Limb (tissue), 2 donors: Measurements from ENCODE around the gene OSBPL8.

Experiments used
- DNase-seq, 2 donors: peaks; one replicate each; pipeline ENCODE4 v3.0.0-alpha.2; 2016; ENCODE audit errors: extremely low spot score in 2 of 2

The OSBPL8 gene

DNA sequence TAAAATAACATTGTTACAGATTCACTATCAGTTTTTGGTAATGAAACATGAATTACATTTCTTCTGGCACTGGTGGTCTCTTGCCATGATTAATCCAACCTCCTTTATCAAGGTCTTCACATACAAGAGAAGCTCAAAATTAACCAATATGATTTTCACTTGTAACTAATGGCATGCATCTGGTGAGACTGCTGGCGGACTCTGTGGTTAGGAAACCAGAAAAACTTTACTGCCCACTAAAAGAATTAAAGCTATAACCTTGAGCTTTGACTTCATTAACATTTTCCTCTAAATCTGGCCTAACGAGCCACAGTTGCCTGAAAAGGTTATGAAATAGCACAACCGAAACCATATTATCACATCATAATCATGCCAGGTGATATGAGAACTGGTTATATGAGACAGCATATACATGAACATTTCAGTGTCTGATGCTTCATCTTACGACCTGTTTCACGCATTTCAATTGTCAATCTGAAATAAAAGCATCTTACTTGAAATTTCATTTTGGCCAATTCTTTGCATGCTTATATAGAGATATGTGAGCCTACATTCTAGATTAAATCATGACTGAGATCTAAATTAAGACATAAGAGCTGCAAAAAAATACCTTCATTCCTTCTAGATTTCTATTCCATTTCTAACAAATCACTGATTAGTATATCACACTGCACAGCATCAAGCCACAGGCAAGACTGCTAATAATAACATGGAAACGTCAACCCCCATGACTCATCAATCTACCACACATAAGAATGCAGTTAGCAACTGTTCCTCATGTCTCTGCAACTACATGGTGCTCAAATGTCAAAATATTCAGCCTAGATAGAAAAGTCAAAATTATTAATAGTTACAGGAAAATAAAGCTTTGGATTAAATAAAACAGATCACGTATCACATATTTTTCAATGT is 89.3 kb downstream of the OSBPL8 start:
- DNase-seq = peak in 1 of 2 donors; percentile 25

- DNase-seq = no peak
Observed at GRCh38 chr12:76464631-76465166, 94.9 kb downstream of the OSBPL8 start.

DNA sequence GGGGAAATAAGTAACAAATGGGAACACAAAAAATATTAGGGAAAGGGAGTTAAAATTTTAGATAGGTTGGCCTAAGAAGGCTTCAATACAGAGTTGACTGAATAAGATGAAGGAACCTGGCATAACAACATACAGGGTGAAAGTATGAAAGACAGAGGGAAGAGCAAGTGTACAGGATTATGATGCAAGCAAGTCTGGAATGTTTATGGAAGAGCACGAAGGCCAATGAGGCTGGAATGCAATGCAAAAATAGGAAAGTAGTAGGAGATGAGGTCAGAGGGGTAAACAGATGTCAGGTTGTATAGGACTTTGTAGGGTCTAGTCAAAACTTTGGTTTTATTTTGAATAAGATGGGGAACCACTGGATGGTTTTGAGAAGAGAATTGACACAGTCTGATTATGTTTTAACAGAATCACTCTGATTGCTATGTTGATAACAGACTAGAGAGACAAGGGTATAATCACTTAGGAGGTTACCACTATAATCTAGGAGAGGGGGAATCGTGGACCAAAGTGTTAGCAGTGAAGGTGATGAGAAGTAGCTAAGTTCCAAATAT is 96.8 kb downstream of the OSBPL8 start:
- no peak for DNase-seq

DNA sequence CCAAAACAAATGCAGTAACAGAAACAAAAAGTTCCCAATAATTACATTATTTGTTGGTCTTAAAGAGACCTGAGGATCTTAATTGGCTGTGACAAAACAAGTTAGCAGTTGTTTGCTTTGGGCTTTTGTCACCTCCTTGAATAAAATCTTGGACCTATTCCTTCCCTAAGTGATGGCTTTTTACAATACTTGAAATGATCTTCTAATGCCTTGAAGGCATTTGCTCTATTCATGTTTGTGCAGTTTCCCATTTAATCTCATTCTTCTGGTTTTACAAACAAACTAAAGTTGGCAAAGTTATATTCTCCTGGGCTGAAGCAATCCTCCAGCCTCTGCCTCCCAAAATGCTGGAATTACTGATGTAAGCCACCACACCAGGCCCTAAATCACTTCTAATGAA is 98.8 kb downstream of the OSBPL8 start:
- DNase-seq = no peak

DNA sequence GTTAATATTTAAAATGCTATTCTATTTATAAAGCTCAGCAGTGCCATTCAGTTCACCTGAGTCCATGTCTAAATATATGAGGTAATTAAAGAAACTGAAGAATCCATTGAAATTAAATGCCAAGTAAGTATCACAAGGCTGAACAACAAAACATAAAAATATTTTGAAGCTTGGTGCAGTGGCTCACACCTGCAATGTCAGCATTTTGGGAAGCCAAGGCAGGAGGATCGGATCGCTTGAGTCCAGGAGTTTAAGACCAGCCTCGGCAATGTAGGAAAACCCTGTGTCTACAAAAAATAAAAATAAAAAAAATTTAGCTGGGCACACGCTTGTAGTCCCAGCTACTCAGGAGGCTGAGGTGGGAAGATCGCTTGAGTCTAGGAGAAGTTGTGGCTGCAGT is 101.8 kb downstream of the OSBPL8 start:
- no peak for DNase-seq

GRCh38 chr12:76457010-76457409 is 102.6 kb downstream of the OSBPL8 start:
- DNase-seq = no peak

GRCh38 chr12:76455582-76456345 is 103.8 kb downstream of the OSBPL8 start:
- DNase-seq = peak in 1 of 2 donors; percentile 40

- DNase-seq = no peak
Observed at GRCh38 chr12:76451528-76451927, 108.0 kb downstream of the OSBPL8 start.

DNA sequence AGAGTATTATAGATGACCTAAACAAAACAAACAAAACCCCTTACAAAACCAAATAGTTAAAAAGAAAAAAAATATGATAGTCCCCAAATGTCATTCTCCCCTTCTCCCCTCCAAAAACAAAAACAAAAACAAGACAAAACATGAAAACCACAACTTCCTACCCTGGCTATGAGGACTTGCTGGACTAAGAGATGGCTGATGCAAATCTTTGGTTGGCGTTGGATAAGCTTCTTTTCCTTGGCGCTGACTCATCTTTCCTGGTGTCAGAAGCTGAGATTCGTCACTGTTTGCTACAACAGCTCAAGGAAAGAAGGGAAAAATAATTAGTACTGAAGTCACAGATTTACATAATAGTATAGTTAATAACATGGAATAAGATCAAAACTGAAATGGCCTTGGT is 108.9 kb downstream of the OSBPL8 start:
- DNase-seq = no peak

DNA sequence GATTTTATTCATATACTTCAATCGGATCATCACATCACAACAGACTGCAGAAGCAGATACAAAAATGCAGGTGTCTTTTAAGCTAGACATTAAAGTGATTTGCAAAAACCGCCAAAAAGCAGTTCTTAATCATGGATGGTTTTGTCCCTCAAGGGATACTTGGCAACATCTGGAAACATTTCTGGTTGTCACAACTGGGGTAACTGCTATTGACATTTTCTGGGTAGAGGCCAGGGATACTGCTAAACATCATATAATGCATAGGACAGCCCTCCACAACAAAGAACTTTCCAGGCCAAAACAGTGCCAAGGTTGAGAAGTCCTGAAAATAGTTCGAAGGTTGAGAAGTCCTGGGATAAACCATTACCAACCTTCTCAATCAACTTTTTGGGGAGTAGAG is 109.6 kb downstream of the OSBPL8 start:
- no peak for DNase-seq

DNA sequence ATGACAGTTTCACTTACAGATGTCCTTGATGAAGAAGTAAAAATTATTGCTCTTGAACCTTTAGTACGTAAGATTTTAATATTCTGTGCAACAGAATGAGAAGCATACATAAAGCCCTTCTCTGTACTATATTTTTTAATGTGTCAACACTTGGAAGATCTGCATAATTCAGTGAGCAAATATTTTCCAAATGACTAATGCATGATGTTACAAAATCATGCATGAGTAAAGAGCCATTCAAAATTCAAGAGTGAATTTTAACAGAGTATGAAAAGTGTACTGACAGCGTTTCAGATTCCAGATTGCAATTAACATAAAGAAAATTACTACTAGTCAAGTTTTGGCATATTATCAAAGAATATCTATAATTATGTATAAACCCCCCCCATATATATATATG is 110.0 kb downstream of the OSBPL8 start:
- no peak for DNase-seq

- DNase-seq = no peak
Observed at GRCh38 chr12:76449016-76449415, 110.6 kb downstream of the OSBPL8 start.

- no peak for DNase-seq
Observed at GRCh38 chr12:76446090-76446489, 113.5 kb downstream of the OSBPL8 start.

DNA sequence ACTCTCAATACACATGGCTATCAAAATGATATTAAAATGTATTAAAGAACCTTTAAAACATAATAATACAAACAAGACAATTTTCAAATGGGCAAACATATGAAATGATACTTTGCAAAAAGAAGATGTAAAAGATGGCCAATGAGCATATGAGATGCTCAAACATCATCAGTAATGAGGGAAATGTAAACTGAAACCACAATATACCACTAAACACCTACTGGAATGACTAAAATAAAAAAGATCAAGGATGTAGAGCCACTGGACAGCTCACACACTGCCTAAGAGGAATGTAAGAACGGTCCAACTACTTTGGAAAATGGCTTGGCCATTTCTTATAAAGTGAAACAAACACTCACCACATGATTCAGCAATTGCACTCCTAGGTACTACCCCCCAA is 114.1 kb downstream of the OSBPL8 start:
- DNase-seq = no peak

GRCh38 chr12:76444408-76444984 is 115.1 kb downstream of the OSBPL8 start:
- DNase-seq = no peak

GRCh38 chr12:76441016-76441415 is 118.6 kb downstream of the OSBPL8 start:
- no peak for DNase-seq

DNA sequence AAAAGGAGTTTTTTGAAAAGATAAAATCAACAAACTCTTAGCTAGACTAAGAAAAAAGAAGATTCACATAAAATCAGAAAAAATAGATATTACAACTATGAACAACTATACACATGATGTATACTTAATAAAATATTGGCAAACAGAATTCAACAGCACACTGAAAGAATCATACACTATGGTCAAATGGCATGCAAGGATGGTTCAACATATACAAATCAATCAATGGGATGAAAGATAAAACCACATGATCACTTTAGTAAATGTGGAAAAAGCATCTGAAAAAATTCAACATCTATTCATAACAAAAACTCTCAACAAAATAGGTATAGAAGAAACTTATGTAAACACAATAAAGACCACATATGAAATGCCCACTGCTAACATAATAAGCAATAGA is 126.8 kb downstream of the OSBPL8 start:
- no peak for DNase-seq

DNA sequence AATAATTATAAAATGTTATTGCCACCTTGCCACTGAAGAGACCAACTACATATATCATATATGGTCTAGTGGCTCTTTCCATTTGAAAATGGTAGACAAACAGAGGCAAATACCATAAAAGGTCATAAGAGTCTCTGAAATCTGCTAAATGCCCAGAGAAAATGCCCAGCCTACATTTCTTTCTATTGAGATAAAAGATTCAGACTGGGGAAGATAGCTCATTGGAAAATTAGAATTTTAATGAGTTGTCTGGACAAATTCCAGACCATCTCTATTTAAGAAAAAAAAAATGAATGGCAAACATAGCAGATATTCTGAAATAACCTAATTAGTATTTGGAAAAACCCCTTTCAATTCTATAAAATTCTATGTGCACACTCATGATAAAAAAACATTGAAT is 131.5 kb downstream of the OSBPL8 start:
- DNase-seq = no peak

DNA sequence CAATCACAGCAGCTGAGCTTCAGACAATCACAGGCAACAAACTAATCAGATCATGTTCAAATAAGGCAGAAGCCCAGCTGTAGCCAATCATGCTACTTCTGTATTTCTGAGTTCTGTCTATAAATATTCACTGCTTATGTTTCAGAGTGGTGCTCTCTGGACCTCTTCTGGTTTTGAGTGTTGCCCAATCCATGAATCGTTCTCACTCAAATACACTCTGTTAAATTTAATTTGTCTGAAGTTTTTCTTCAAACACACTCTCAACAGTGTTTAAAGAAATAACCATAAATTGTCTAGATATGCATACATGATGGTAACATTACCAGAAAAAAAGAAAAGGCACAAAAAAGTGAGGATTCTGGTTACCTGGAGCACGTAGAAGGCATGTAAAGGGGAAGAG is 133.4 kb downstream of the OSBPL8 start:
- no peak for DNase-seq

GRCh38 chr12:76424941-76425340 is 134.6 kb downstream of the OSBPL8 start:
- no peak for DNase-seq

GRCh38 chr12:76422543-76423438 is 136.8 kb downstream of the OSBPL8 start:
- DNase-seq = no peak
